ENCODE data around the gene C9orf72.

DNA sequence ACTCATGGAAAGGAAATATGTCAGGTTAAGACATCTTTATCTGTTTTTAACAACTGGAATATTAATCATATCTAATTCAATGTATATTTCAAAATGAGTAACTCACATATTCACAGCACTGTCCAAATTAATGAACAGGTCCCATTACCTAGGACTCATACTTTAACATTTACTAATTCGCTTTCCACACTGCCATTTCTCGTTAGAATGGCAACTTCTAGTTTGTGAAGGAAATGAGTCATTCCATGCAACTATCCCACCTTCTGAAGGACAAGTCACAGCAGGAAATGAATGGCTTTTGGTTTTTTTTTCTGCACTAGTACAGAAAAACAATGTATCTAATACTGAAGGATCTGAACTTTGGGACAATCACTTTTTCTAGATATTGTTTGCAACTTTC is 73.8 kb downstream of the C9orf72 start:
- no peak for TF ChIP-seq L3MBTL2 (conservative IDR thresholded peaks at IDR 0.05)
- no peak for TF ChIP-seq FOXM1 (IDR thresholded peaks at IDR 0.05; ENCODE audit: borderline replicate concordance)
- TF ChIP-seq SP1 (IDR thresholded peaks at IDR 0.05) = no peak
- no peak for TF ChIP-seq LEF1 (IDR thresholded peaks at IDR 0.05; ENCODE audit: borderline replicate concordance)
- TF ChIP-seq ELF4 (IDR thresholded peaks at IDR 0.05) = no peak
- no peak for TF ChIP-seq FOXA1 (IDR thresholded peaks at IDR 0.05)
- no peak for TF ChIP-seq ARNT (IDR thresholded peaks at IDR 0.05)
- no peak for TF ChIP-seq HDGF (IDR thresholded peaks at IDR 0.05; ENCODE audit: borderline replicate concordance)
- TF ChIP-seq TARDBP (IDR thresholded peaks at IDR 0.05) = no peak
- TF ChIP-seq, protein P1, sequence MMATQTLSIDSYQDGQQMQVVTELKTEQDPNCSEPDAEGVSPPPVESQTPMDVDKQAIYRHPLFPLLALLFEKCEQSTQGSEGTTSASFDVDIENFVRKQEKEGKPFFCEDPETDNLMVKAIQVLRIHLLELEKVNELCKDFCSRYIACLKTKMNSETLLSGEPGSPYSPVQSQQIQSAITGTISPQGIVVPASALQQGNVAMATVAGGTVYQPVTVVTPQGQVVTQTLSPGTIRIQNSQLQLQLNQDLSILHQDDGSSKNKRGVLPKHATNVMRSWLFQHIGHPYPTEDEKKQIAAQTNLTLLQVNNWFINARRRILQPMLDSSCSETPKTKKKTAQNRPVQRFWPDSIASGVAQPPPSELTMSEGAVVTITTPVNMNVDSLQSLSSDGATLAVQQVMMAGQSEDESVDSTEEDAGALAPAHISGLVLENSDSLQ (IDR thresholded peaks at IDR 0.05) = no peak
- TF ChIP-seq FOXK2 (IDR thresholded peaks at IDR 0.05) = no peak
- TF ChIP-seq BHLHE40 (IDR thresholded peaks at IDR 0.05; ENCODE audit: borderline replicate concordance) = no peak

All from HEK293T (cell line).